ENCODE measurements around the gene C2orf66.

Gene C2orf66

GRCh38 chr2:196809260-196809659 is at the start of gene C2orf66:
Gene C2orf66, minus strand, starts transcription at chr2:196809355. Its CDS starts 19 bp downstream, at chr2:196809336.
- no peak for DNase-seq

- DNase-seq = no peak
Observed at GRCh38 chr2:196854629-196855028, 45.5 kb upstream of the C2orf66 start.

- no peak for DNase-seq
Observed at GRCh38 chr2:196853301-196854087, 44.3 kb upstream of the C2orf66 start.

GRCh38 chr2:196851088-196851487 is 41.9 kb upstream of the C2orf66 start:
- DNase-seq = no peak

GRCh38 chr2:196849895-196850294 is 40.7 kb upstream of the C2orf66 start:
- DNase-seq = no peak

- no peak for DNase-seq
Observed at GRCh38 chr2:196846295-196846694, 37.1 kb upstream of the C2orf66 start.

GRCh38 chr2:196845371-196845770 is 36.2 kb upstream of the C2orf66 start:
- no peak for DNase-seq

- DNase-seq = no peak
Observed at GRCh38 chr2:196840171-196840570, 31.0 kb upstream of the C2orf66 start.

- DNase-seq = no peak
Observed at GRCh38 chr2:196839574-196839973, 30.4 kb upstream of the C2orf66 start.

GRCh38 chr2:196836440-196836839 is 27.3 kb upstream of the C2orf66 start:
- no peak for DNase-seq

- DNase-seq = no peak
Observed at GRCh38 chr2:196830701-196831100, 21.5 kb upstream of the C2orf66 start.

- DNase-seq = no peak
Observed at GRCh38 chr2:196827356-196827755, 18.2 kb upstream of the C2orf66 start.

- no peak for DNase-seq
Observed at GRCh38 chr2:196823750-196824522, 14.8 kb upstream of the C2orf66 start.

- DNase-seq = no peak
Observed at GRCh38 chr2:196821195-196821594, 12.0 kb upstream of the C2orf66 start.

- DNase-seq = no peak
Observed at GRCh38 chr2:196808083-196808665, 981 bp downstream of the C2orf66 start.

GRCh38 chr2:196804381-196804780 is 4.8 kb downstream of the C2orf66 start:
- no peak for DNase-seq

GRCh38 chr2:196802401-196802800 is 6.8 kb downstream of the C2orf66 start:
- DNase-seq = no peak

GRCh38 chr2:196801674-196802261 is 7.4 kb downstream of the C2orf66 start:
- no peak for DNase-seq

- no peak for DNase-seq
Observed at GRCh38 chr2:196798980-196799379, 10.2 kb downstream of the C2orf66 start.

- no peak for DNase-seq
Observed at GRCh38 chr2:196792865-196793264, 16.3 kb downstream of the C2orf66 start.

GRCh38 chr2:196783431-196784094 is 25.6 kb downstream of the C2orf66 start:
- DNase-seq = no peak

GRCh38 chr2:196767101-196767500 is 42.1 kb downstream of the C2orf66 start:
- no peak for DNase-seq

GRCh38 chr2:196759378-196759706 is 49.8 kb downstream of the C2orf66 start:
- no peak for DNase-seq

Measured in GOT3 (cell line).